Kidney epithelial cell (primary cell): ENCODE measurements around the gene SLC46A1. TPM values are rescaled to one million over a fixed set of nuclear protein-coding genes. Genes with fewer than 3 reads are reported as not detected.

Experiments
- DNase-seq: peaks from one replicate; pipeline ENCODE4 v3.0.0-alpha.2; 2010; ENCODE audit warnings: low read depth
- H3K27me3 ChIP-seq: 2 replicates; pipeline ENCODE4 v1.6.0; 2011; ENCODE audit warnings: low read length; ENCODE audit not compliant: control insufficient read depth, insufficient read depth
- H3K36me3 ChIP-seq: 2 replicates; pipeline ENCODE4 v1.5.1; 2011; ENCODE audit warnings: low read length; ENCODE audit not compliant: control insufficient read depth, insufficient read depth
- H3K4me3 ChIP-seq: 2 replicates; pipeline ENCODE4 v1.5.1; 2011; ENCODE audit warnings: low read depth, mild to moderate bottlenecking, control low read depth, low read length
- CTCF ChIP-seq: IDR thresholded peaks from 2 replicates; pipeline ENCODE4 v1.5.1; 2011; ENCODE audit warnings: mild to moderate bottlenecking, moderate library complexity, low read length, control low read depth, inconsistent platforms; ENCODE audit not compliant: insufficient read depth, poor library complexity, severe bottlenecking
- total RNA-seq: library from RNA; depleted of rRNA; stranded (reverse); fragments of >200 nt; gene quantifications from 2 replicates; pipeline ENCODE4 v1.2.3, GENCODE V29; 2015

Gene SLC46A1
- total RNA-seq, 1 donor from 2014 or later = 6.2 TPM

DNA sequence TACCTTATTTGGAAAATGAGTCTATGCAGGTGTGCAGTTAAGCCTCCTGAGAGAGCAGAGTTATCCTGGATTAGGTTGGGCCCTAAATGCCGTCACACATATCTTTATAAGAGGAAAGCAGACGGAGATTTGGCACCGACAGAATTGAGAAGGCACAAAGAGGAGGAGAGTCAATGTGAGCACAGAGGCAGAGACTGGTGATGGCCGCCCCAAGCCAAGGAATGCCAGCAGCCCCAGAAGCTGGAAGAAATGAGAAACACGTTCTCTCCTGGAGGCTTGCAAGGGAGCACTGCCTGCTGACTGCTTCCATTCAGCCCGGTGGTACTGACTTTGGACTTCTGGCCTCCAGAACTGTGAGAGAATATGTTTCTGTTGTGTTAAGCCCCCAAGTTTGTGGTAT, 3.2 kb downstream of the SLC46A1 start:
- no peak overlapping the region for H3K4me3 ChIP-seq
- no peak for DNase-seq
- no peak for TF ChIP-seq CTCF
- H3K27me3 ChIP-seq = no peaks in the 10 kb centered on the region
- no peaks in the 10 kb centered on the region for H3K36me3 ChIP-seq

DNA sequence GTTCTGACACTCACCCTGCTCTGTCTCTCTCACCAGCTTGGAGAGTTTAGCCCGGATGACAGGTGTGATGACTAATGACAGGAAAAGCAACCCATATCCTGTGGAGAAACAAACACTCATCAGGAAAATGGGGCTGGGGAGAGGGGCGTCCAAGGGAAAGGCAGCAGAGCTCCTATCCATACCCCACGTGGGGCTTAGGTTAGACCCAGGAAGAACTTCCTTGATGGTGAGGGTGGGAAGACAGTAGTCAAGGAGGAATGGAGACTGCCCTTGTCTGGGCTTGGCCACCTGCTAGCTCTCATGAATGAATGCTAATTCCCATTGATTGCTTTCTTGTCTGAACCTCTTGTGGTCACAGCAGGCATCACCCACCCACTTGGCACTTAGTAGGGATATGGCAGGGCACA, 3.8 kb downstream of the SLC46A1 start:
- H3K36me3 ChIP-seq = no peaks in the 10 kb centered on the region
- no peak overlapping the region for H3K4me3 ChIP-seq
- DNase-seq = no peak
- H3K27me3 ChIP-seq = no peaks in the 10 kb centered on the region
- TF ChIP-seq CTCF = no peak

DNA sequence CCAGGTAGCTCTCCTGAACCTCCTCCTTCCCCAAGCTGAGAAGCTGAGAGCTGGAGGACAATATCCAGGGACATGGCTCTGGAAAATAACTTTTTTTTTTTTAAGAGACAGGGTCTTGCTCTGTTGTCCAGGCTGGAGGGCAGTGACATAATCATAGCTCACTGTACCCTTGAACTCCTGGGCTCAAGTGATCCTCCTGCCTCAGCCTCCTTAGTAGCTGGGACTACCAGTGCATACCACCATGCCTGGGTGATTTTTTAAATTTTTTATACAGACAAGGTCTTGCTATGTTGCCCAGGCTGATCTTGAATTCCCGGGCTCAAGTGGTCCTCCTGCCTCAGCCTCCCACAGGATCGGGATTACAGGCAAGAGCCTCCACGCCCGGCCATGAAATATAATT, 6.2 kb downstream of the SLC46A1 start:
- H3K36me3 ChIP-seq = no peaks in the 10 kb centered on the region
- no peaks in the 10 kb centered on the region for H3K27me3 ChIP-seq
- DNase-seq = no peak
- no peak overlapping the region for H3K4me3 ChIP-seq
- TF ChIP-seq CTCF = no peak

DNA sequence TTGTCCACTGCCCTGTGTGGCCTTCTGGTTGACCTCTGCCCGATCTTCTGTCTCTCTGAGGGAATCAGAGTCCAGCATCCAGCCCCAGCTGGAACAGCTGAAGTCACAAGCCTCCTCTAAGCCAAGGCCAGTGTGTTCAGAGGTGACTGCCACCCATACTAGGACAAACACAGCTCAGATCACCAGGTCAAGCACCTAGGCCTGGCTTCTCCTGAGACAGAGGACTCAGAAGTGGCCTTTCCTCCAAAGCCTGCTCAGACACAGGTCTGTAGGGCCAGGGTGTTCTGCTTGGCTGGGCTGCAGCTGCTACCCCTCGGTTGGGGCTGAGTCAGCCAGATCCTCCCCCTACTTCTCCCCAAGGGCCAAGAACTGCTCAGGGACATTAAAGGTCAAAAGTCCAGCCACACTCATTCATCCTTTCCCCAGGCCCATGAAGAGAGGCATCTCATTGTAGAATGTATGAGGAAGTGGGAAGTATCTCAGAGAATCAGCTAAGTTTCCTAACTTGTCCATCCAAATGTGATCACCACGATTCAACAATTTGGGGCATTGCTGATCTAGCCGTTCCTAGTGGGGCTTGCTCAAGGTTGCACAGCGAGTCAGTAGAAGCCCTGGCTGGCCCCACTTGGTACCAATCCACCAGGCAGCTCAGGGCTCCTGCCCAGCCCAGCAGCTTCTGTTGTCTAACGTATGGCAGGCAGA, 7.6 kb downstream of the SLC46A1 start:
- no peak for DNase-seq
- TF ChIP-seq CTCF = no peak
- H3K36me3 ChIP-seq = no peaks in the 10 kb centered on the region
- H3K27me3 ChIP-seq = no peaks in the 10 kb centered on the region
- H3K4me3 ChIP-seq = no peak overlapping the region

DNA sequence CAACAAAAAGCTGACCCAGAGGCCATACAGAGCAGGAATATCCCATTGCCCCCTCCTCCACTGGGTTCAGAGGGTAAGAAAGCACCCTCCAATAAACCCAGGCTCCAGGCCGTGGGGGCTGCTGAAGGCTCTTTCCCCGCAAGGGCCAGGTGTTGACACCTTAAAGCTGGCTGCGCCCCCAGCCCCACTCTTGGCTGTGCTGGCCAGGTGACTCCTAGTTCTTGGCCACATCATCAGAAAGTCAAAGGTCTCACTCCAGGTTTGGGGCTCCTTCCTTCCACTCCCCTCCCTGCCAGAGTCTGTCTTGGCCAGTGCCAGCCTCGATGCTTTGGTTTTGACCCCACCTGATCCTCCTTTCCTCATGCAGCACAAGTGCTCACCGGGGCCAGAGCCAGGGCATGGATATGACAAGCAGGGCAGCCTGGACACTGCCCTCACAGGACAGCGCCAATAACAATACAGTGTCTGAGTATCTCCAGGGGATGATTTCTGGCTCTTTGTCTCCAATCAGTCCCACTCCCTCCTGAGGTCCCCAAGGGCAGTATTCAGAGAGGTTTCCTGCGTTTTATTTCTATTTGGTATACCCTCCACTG, 8.2 kb downstream of the SLC46A1 start:
- TF ChIP-seq CTCF = no peak
- Histone ChIP-seq H3K36me3 (no peaks in the 10 kb centered on the region), H3K27me3 (no peaks in the 10 kb centered on the region), H3K4me3 (no peak overlapping the region)
- no peak for DNase-seq

- H3K36me3 ChIP-seq = no peaks in the 10 kb centered on the region
- DNase-seq = no peak
- no peak for TF ChIP-seq CTCF
- H3K27me3 ChIP-seq = no peaks in the 10 kb centered on the region
- H3K4me3 ChIP-seq = no peak overlapping the region
Observed at GRCh38 chr17:28397275-28397674, 8.7 kb downstream of the SLC46A1 start.
